Caco-2 (cell line): ENCODE results near the gene MR1. TPM values are rescaled to one million over a fixed set of nuclear protein-coding genes. Genes with fewer than 3 reads are reported as not detected.

Experiments
- BruUV-seq: library from RNA; stranded (reverse); fragments of 400-500 nt; replicated peaks from 2 replicates; lab custom pipeline; 2021; lab: Mats Ljungman, UMichigan
- CTCF ChIA-PET: fragments of 300-600 bp; sonication (Branson Sonifier 250); formaldehyde crosslinking; loops from one replicate; lab custom pipeline; 2022; ENCODE audit warnings: antibody characterized with exemption; lab: Charles Lee
- POLR2A ChIA-PET: fragments of 300-600 bp; sonication (Branson Sonifier 250); formaldehyde crosslinking; loops from one replicate; lab custom pipeline; 2022; ENCODE audit warnings: antibody characterized with exemption; lab: Charles Lee
- DNase-seq, 2 experiments: peaks; one replicate each; pipeline versions ENCODE4 v3.0.0 to v3.0.0-alpha.2; 2020 to 2022
- H3K27me3 ChIP-seq: replicated peaks from 2 replicates; pipeline ENCODE4 v1.6.0; 2011; ENCODE audit warnings: low read length; ENCODE audit not compliant: control insufficient read depth, insufficient read depth
- H3K36me3 ChIP-seq: 2 replicates; pipeline ENCODE4 v1.5.1; 2011; ENCODE audit warnings: low read length; ENCODE audit not compliant: control insufficient read depth, insufficient read depth
- H3K4me1 ChIP-seq: fragments of 250-450 bp; sonication (Bioruptor Pico); 2 replicates; pipeline ENCODE4 v1.5.1; 2020; ENCODE audit warnings: mild to moderate bottlenecking
- H3K4me3 ChIP-seq: 2 replicates; pipeline ENCODE4 v1.5.1; 2011; ENCODE audit warnings: low read depth, mild to moderate bottlenecking, control low read depth, low read length
- H3K9me3 ChIP-seq: fragments of 250-450 bp; sonication (Bioruptor Pico); 2 replicates; pipeline ENCODE4 v1.5.1; 2020; ENCODE audit warnings: mild to moderate bottlenecking, moderate library complexity
- H3K27ac Mint-ChIP-seq: one replicate; pipeline ENCODE4 v1.8.0; 2022; ENCODE audit warnings: mixed read lengths; ENCODE audit not compliant: unreplicated experiment
- H3K27me3 Mint-ChIP-seq: one replicate; pipeline ENCODE4 v1.8.0; 2022; ENCODE audit warnings: mixed read lengths; ENCODE audit not compliant: insufficient read depth, unreplicated experiment
- H3K36me3 Mint-ChIP-seq: one replicate; pipeline ENCODE4 v1.8.0; 2022; ENCODE audit warnings: mild to moderate bottlenecking, mixed read lengths; ENCODE audit not compliant: insufficient read depth, unreplicated experiment
- H3K4me1 Mint-ChIP-seq: one replicate; pipeline ENCODE4 v1.8.0; 2022; ENCODE audit warnings: low read depth, mixed read lengths; ENCODE audit not compliant: unreplicated experiment
- H3K4me3 Mint-ChIP-seq: one replicate; pipeline ENCODE4 v1.8.0; 2022; ENCODE audit warnings: mild to moderate bottlenecking, moderate library complexity, mixed read lengths; ENCODE audit not compliant: unreplicated experiment
- H3K9me3 Mint-ChIP-seq: one replicate; pipeline ENCODE4 v1.8.0; 2022; ENCODE audit warnings: mixed read lengths; ENCODE audit not compliant: unreplicated experiment
- CTCF ChIP-seq, 2 experiments: fragments of 200-600 bp in 1 of 2; IDR thresholded peaks; 1 replicate in 1 of 2; 2 replicates in 1 of 2; pipeline versions ENCODE4 v1.5.1 to v1.8.0; 2011 to 2022; ENCODE audit warnings: antibody characterized with exemption in 1 of 2, control low read depth in 1 of 2, inconsistent platforms in 1 of 2, low read depth in 1 of 2, low read length in 1 of 2, mild to moderate bottlenecking in 1 of 2, moderate library complexity in 1 of 2; ENCODE audit not compliant: insufficient read depth in 1 of 2, severe bottlenecking in 1 of 2, unreplicated experiment in 1 of 2
- intact Hi-C: fragments of 100-400 bp; cut with micrococcal nuclease; formaldehyde crosslinking; loops from one replicate; pipeline ENCODE4 v1.10.0; 2022; ENCODE audit not compliant: unreplicated experiment
- total RNA-seq: library from RNA; stranded (reverse); gene quantifications from 2 replicates; pipeline ENCODE4 v1.2.3, GENCODE V29; 2022

Gene MR1
- total RNA-seq, 1 experiment from 2014 or later: 2.5 TPM

GRCh38 chr1:181021811-181022434, 11.9 kb upstream of the MR1 start:
- TF ChIP-seq CTCF (IDR thresholded peaks at IDR 0.05; ENCODE audit: insufficient read depth in 1 of 2, low read depth in 1 of 2, low read length in 1 of 2, severe bottlenecking in 1 of 2, unreplicated experiment in 1 of 2): no peak
- peak overlapping the region; percentile 96 for H3K27ac Mint-ChIP-seq
- peaks cover 8% of the 10 kb centered on the region for H3K4me1 Mint-ChIP-seq
- peak overlapping the region; percentile 90 for H3K4me3 Mint-ChIP-seq
- BruUV-seq: no TSS peak
- H3K36me3 Mint-ChIP-seq: peaks cover 25% of the 10 kb centered on the region
- H3K9me3 Mint-ChIP-seq: no peaks in the 10 kb centered on the region
- H3K27me3 Mint-ChIP-seq: peaks cover 3% of the 10 kb centered on the region
- CTCF ChIA-PET: interaction anchor here (0.6 to 1.1 kb wide), 4 partner anchors 22 to 140 kb away, joined by 5 to 15 read pairs (median 6); no protein-coding TSS in a partner anchor
- POLR2A ChIA-PET: interaction anchor here (1.0 to 1.2 kb wide), 3 partner anchors 95 to 520 kb away, joined by 3 to 7 read pairs (median 3); partner anchors contain the start of gene ACBD6
- intact Hi-C loops: loop anchor here (1.0 to 5.0 kb wide), 3 partner anchors 11 to 520 kb away; partner anchors contain the start of gene ACBD6
- H3K4me1 ChIP-seq: 0 out of 2 replicates have a peak, but pooled peaks cover 5% of the 10 kb centered on the region
- DNase-seq: peak; percentile 58 to 71
- peak overlapping the region; percentile 81 for H3K4me3 ChIP-seq
- H3K27me3 ChIP-seq: no peaks in the 10 kb centered on the region
- H3K36me3 ChIP-seq: no peaks in the 10 kb centered on the region
- no peaks in the 10 kb centered on the region for H3K9me3 ChIP-seq

- no peak for TF ChIP-seq CTCF (IDR thresholded peaks at IDR 0.05; ENCODE audit: insufficient read depth in 1 of 2, low read depth in 1 of 2, low read length in 1 of 2, severe bottlenecking in 1 of 2, unreplicated experiment in 1 of 2)
- Mint-ChIP-seq H3K27ac (peak overlapping the region; percentile 96), H3K4me3 (peak overlapping the region; percentile 90), H3K4me1 (peaks cover 8% of the 10 kb centered on the region), H3K27me3 (peaks cover 3% of the 10 kb centered on the region), H3K9me3 (no peaks in the 10 kb centered on the region), H3K36me3 (peaks cover 15% of the 10 kb centered on the region)
- H3K27me3 ChIP-seq: no peaks in the 10 kb centered on the region
- ChIA-PET POLR2A (interaction anchor here (0.6 kb wide), 4 partner anchors 43 to 1006 kb away, joined by 4 to 10 read pairs (median 6); no protein-coding TSS in a partner anchor), CTCF (interaction anchor here (0.6 to 1.2 kb wide), 3 partner anchors 14 to 647 kb away, joined by 3 to 6 read pairs (median 4); no protein-coding TSS in a partner anchor)
- H3K4me1 ChIP-seq: 0 out of 2 replicates have a peak, but pooled peaks cover 5% of the 10 kb centered on the region
- no peaks in the 10 kb centered on the region for H3K36me3 ChIP-seq
- intact Hi-C loops: loop anchor here (1.0 to 5.0 kb wide), 3 partner anchors 65 to 521 kb away; partner anchors contain the start of genes ACBD6 and IER5
- no peak for DNase-seq
- H3K9me3 ChIP-seq: 0 out of 2 replicates have a peak, but pooled peaks cover 2% of the 10 kb centered on the region
- peak overlapping the region; percentile 8; the same call in 1 of the 2 replicates for H3K4me3 ChIP-seq
- TSS peak; percentile 65 for BruUV-seq
These were observed 10.3 kb upstream of the MR1 start for GRCh38 chr1:181023265-181024057.

- intact Hi-C loops: no loop called here
- ChIA-PET CTCF (no interaction called here), POLR2A (no interaction called here)
- no TSS peak for BruUV-seq
- no peaks in the 10 kb centered on the region for H3K4me1 ChIP-seq
- H3K27ac Mint-ChIP-seq: no peak overlapping the region
- no peaks in the 10 kb centered on the region for H3K4me1 Mint-ChIP-seq
- 0 out of 2 replicates have a peak, but pooled peaks cover 2% of the 10 kb centered on the region for H3K9me3 ChIP-seq
- peaks cover 1% of the 10 kb centered on the region for H3K36me3 Mint-ChIP-seq
- no peak overlapping the region for H3K4me3 ChIP-seq
- no peak for DNase-seq
- TF ChIP-seq CTCF (IDR thresholded peaks at IDR 0.05; ENCODE audit: insufficient read depth in 1 of 2, low read depth in 1 of 2, low read length in 1 of 2, severe bottlenecking in 1 of 2, unreplicated experiment in 1 of 2): no peak
- H3K36me3 ChIP-seq: no peaks in the 10 kb centered on the region
- no peak overlapping the region for H3K4me3 Mint-ChIP-seq
- H3K9me3 Mint-ChIP-seq: no peaks in the 10 kb centered on the region
- H3K27me3 Mint-ChIP-seq: no peaks in the 10 kb centered on the region
- H3K27me3 ChIP-seq: no peaks in the 10 kb centered on the region
These were observed 5.6 kb upstream of the MR1 start for GRCh38 chr1:181028196-181028595.
